ENCODE data around the gene SHBG. TPM values are rescaled to one million over a fixed set of nuclear protein-coding genes. Genes with fewer than 3 reads are reported as not detected.
"Not testable (repeated sequence)": the region's sequence is repeated elsewhere in the genome, so short reads cannot be mapped to it uniquely, and the experiment has no call there.

Gene SHBG
- total and polyA plus RNA-seq, 10 of the 15 experiments (the other 5 are each of a cell fraction or from before 2014, with no cell fraction given) = not detected

- H3K4me3 ChIP-seq; POLR2A ChIA-PET; FAIRE-seq; BruUV-seq (replicated peaks); H3K27me3 ChIP-seq (replicated peaks in 1 of 2; ENCODE audit: control insufficient read depth in 2 of 2, insufficient read depth in 2 of 2, low read length in 1 of 2); H3K9me3 ChIP-seq (replicated peaks; ENCODE audit: control insufficient read depth, insufficient read depth, low read length); DNase-seq (ENCODE audit: low read depth, low spot score); H3K9ac ChIP-seq (ENCODE audit: control insufficient read depth, insufficient read depth, low read length); H3K4me1 ChIP-seq (ENCODE audit: control insufficient read depth, insufficient read depth, low read length); H3K4me2 ChIP-seq (ENCODE audit: control insufficient read depth, insufficient read depth); intact Hi-C loops (cut with micrococcal nuclease; ENCODE audit: unreplicated experiment); H4K20me1 ChIP-seq (ENCODE audit: control insufficient read depth, insufficient read depth); H3K36me3 ChIP-seq (ENCODE audit: control insufficient read depth in 2 of 2, insufficient read depth in 2 of 2, low read length in 1 of 2); H3K79me2 ChIP-seq (ENCODE audit: control insufficient read depth, insufficient read depth, low read length); in situ Hi-C loops (cut with MboI); H3K27ac ChIP-seq (ENCODE audit: control insufficient read depth, insufficient read depth); ATAC-seq; H2AFZ ChIP-seq (ENCODE audit: control insufficient read depth, low read depth, low read length); RAD21 ChIA-PET (ENCODE audit: unreplicated experiment): not testable (repeated sequence)
- SMC1A ChIA-PET (ENCODE audit: uncharacterized antibody, unreplicated experiment) = interaction anchor here (1.4 kb wide), 1 partner anchor 46 kb away, joined by 4 read pairs; the partner anchor contains the start of gene WRAP53
- 0 out of 2 replicates have a peak, but pooled peaks have one; percentile 5 for TF ChIP-seq NFYB (IDR thresholded peaks at IDR 0.05; ENCODE audit: insufficient read depth, low read depth, low read length)
- 39% methylated on average over 7 of the region's 7 CpGs for WGBS (ENCODE audit: insufficient coverage, insufficient replicate concordance, low lambda C conversion rate, missing lambda C conversion rate)
- CTCF ChIA-PET = interaction anchor here (2.0 kb wide), 2 partner anchors 9 to 46 kb away, joined by 6 to 8 read pairs; partner anchors contain the start of gene TP53
These were observed 11.7 kb downstream of the SHBG start for GRCh38 chr17:7641635-7642034.

GRCh38 chr17:7644775-7645174 lies 14.8 kb downstream of the SHBG start:
- FAIRE-seq (no peak), ATAC-seq (no peak)
- H3K4me2 ChIP-seq (ENCODE audit: control insufficient read depth, insufficient read depth) = no peak overlapping the region

More at GRCh38 chr17:7644775-7645174, 14.8 kb downstream of the SHBG start:
- TF ChIP-seq SPI1 (IDR thresholded peaks at IDR 0.05; ENCODE audit: borderline replicate concordance, insufficient read depth, low read depth, low read length) (peak; percentile 51; the same call in 1 of the 2 replicates), NFXL1 (IDR thresholded peaks at IDR 0.05; ENCODE audit: borderline replicate concordance) (no peak), NR2C2 (IDR thresholded peaks at IDR 0.05; ENCODE audit: borderline replicate concordance, control insufficient read depth, insufficient read length, low read depth) (no peak), YY1 (IDR thresholded peaks at IDR 0.05; ENCODE audit: low read depth, low read length) (no peak), NRF1 (conservative IDR thresholded peaks at IDR 0.05; ENCODE audit: low read depth, low read length) (no peak), POLR2A (IDR thresholded peaks at IDR 0.05; ENCODE audit: low read depth, low read length) (no peak), BCL3 (IDR thresholded peaks at IDR 0.05; ENCODE audit: borderline replicate concordance, insufficient read depth, low read depth, low read length, poor library complexity, severe bottlenecking) (no peak), CBFB (IDR thresholded peaks at IDR 0.05; ENCODE audit: low read depth) (no peak), PBX3 (IDR thresholded peaks at IDR 0.05; ENCODE audit: insufficient replicate concordance, low read depth, low read length) (no peak)
- RAD21 ChIA-PET (ENCODE audit: unreplicated experiment) = no interaction called here
- H3K4me3 ChIP-seq = no peak overlapping the region
- CTCF ChIA-PET = no interaction called here
- no peaks in the 10 kb centered on the region for H3K36me3 ChIP-seq (ENCODE audit: control insufficient read depth in 2 of 2, insufficient read depth in 2 of 2, low read length in 1 of 2)
- no peak overlapping the region for H3K9ac ChIP-seq (ENCODE audit: control insufficient read depth, insufficient read depth, low read length)
- H3K79me2 ChIP-seq (ENCODE audit: control insufficient read depth, insufficient read depth, low read length) = no peaks in the 10 kb centered on the region
- in situ Hi-C loops (cut with MboI) (no loop called here), intact Hi-C loops (cut with micrococcal nuclease; ENCODE audit: unreplicated experiment) (no loop called here)
- WGBS (ENCODE audit: insufficient coverage, insufficient replicate concordance, low lambda C conversion rate, missing lambda C conversion rate) = 17% methylated on average over 4 of the region's 4 CpGs
- H3K27me3 ChIP-seq (replicated peaks in 1 of 2; ENCODE audit: control insufficient read depth in 2 of 2, insufficient read depth in 2 of 2, low read length in 1 of 2) = no peaks in the 10 kb centered on the region
- no peak for DNase-seq (ENCODE audit: low read depth, low spot score)
- SMC1A ChIA-PET (ENCODE audit: uncharacterized antibody, unreplicated experiment) = no interaction called here
- POLR2A ChIA-PET = no interaction called here
- no peak overlapping the region for H2AFZ ChIP-seq (ENCODE audit: control insufficient read depth, low read depth, low read length)
- no peaks in the 10 kb centered on the region for H3K4me1 ChIP-seq (ENCODE audit: control insufficient read depth, insufficient read depth, low read length)
- H3K27ac ChIP-seq (ENCODE audit: control insufficient read depth, insufficient read depth) = no peak overlapping the region
- no peaks in the 10 kb centered on the region for H4K20me1 ChIP-seq (ENCODE audit: control insufficient read depth, insufficient read depth)
- H3K9me3 ChIP-seq (replicated peaks; ENCODE audit: control insufficient read depth, insufficient read depth, low read length) = no peaks in the 10 kb centered on the region
- BruUV-seq (replicated peaks) = no TSS peak
